GM10248 (cell line): ENCODE measurements around the gene ARHGAP29.

Experiments used
- CTCF ChIA-PET: fragments of 300-600 bp; sonication (Branson Sonifier 250); formaldehyde crosslinking; extraction: SDS; loops from one replicate; lab custom pipeline; 2021; ENCODE audit warnings: antibody characterized with exemption; lab: Yijun Ruan, JAX
- POLR2A ChIA-PET: fragments of 350-650 bp; sonication (Branson Sonifier 250); formaldehyde crosslinking; extraction: SDS; loops from one replicate; lab custom pipeline; 2020; ENCODE audit warnings: antibody characterized with exemption; lab: Yijun Ruan, JAX
- DNase-seq: peaks from one replicate; pipeline ENCODE4 v3.0.0; 2012; ENCODE audit errors: extremely low spot score
- CTCF ChIP-seq: IDR thresholded peaks from 2 replicates; pipeline ENCODE4 v1.5.1; 2012; ENCODE audit warnings: mild to moderate bottlenecking, low read depth; ENCODE audit errors: extremely low read depth, missing control alignments, control extremely low read depth

ARHGAP29 gene

GRCh38 chr1:94255476-94255875, 18.1 kb upstream of the ARHGAP29 start:
- TF ChIP-seq CTCF = no peak
- DNase-seq = no peak
- POLR2A ChIA-PET = no interaction called here
- CTCF ChIA-PET = interaction anchor here (1.0 to 1.2 kb wide), 3 partner anchors 10 to 193 kb away, joined by 3 to 4 read pairs (median 3); no protein-coding TSS in a partner anchor

GRCh38 chr1:94254073-94254810, 16.9 kb upstream of the ARHGAP29 start:
- ChIA-PET POLR2A (no interaction called here), CTCF (interaction anchor here (1.0 kb wide), 1 partner anchor 12 kb away, joined by 3 read pairs; no protein-coding TSS in a partner anchor)
- no peak for DNase-seq
- TF ChIP-seq CTCF = no peak

- POLR2A ChIA-PET = no interaction called here
- no peak for DNase-seq
- no peak for TF ChIP-seq CTCF
- CTCF ChIA-PET = no interaction called here
Measured at GRCh38 chr1:94253456-94254017, 16.2 kb upstream of the ARHGAP29 start.

- ChIA-PET CTCF (no interaction called here), POLR2A (no interaction called here)
- TF ChIP-seq CTCF = no peak
- no peak for DNase-seq
Measured at GRCh38 chr1:94250341-94250740, 13.0 kb upstream of the ARHGAP29 start.

- CTCF ChIA-PET = interaction anchor here (0.6 kb wide), 1 partner anchor 177 kb away, joined by 3 read pairs; no protein-coding TSS in a partner anchor
- TF ChIP-seq CTCF = no peak
- no peak for DNase-seq
- POLR2A ChIA-PET = no interaction called here
Measured at GRCh38 chr1:94248956-94249688, 11.7 kb upstream of the ARHGAP29 start.

- no peak for TF ChIP-seq CTCF
- ChIA-PET CTCF (interaction anchor here (0.7 to 1.6 kb wide), 4 partner anchors 19 to 185 kb away, joined by 3 to 4 read pairs (median 3); no protein-coding TSS in a partner anchor), POLR2A (no interaction called here)
- DNase-seq = peak; percentile 73
Measured at GRCh38 chr1:94247138-94248094, 10.0 kb upstream of the ARHGAP29 start.
